ENCODE data around the gene COL1A1. TPM values are rescaled to one million over a fixed set of nuclear protein-coding genes. Genes with fewer than 3 reads are reported as not detected.

The COL1A1 gene
- total and polyA plus RNA-seq, 2 of the 13 experiments (the other 11 are each of a cell fraction or from before 2014, with no cell fraction given), result 0.05 TPM; not detected in 1

GRCh38 chr17:50149417-50150353 is 51.7 kb downstream of the COL1A1 start (continued):
- TF ChIP-seq ZUFSP (CRISPR knock-in tag; IDR thresholded peaks at IDR 0.05; ENCODE audit: borderline replicate concordance) (no peak), DNMT1 (CRISPR knock-in tag; IDR thresholded peaks at IDR 0.05) (no peak), ZNF260 (CRISPR knock-in tag; IDR thresholded peaks at IDR 0.05; ENCODE audit: borderline replicate concordance, low read depth) (no peak), ZNF597 (CRISPR knock-in tag; IDR thresholded peaks at IDR 0.05) (no peak), NFIB (CRISPR knock-in tag; IDR thresholded peaks at IDR 0.05; ENCODE audit: borderline replicate concordance) (no peak), TSC22D2 (CRISPR knock-in tag; IDR thresholded peaks at IDR 0.05; ENCODE audit: borderline replicate concordance) (no peak), ZNF383 (CRISPR knock-in tag; IDR thresholded peaks at IDR 0.05; ENCODE audit: borderline replicate concordance) (0 out of 2 replicates have a peak, but pooled peaks have one; percentile 46), ZNF616 (CRISPR knock-in tag; IDR thresholded peaks at IDR 0.05; ENCODE audit: low read depth) (0 out of 2 replicates have a peak, but pooled peaks have one; percentile 19), WIZ (CRISPR knock-in tag; IDR thresholded peaks at IDR 0.05) (no peak), DRAP1 (CRISPR knock-in tag; IDR thresholded peaks at IDR 0.05) (no peak), SAFB2 (CRISPR knock-in tag; IDR thresholded peaks at IDR 0.05; ENCODE audit: borderline replicate concordance, low read depth) (peak; percentile 67; the same call in 1 of the 2 replicates), ZBTB39 (CRISPR knock-in tag; IDR thresholded peaks at IDR 0.05) (no peak), MTF2 (CRISPR knock-in tag; IDR thresholded peaks at IDR 0.05; ENCODE audit: borderline replicate concordance) (no peak), DNMT3B (CRISPR knock-in tag; conservative IDR thresholded peaks at IDR 0.05) (no peak), SMC3 (IDR thresholded peaks at IDR 0.05; ENCODE audit: low read length) (no peak), SRF (IDR thresholded peaks at IDR 0.05; ENCODE audit: low read depth, low read length) (no peak), NFATC3 (CRISPR knock-in tag; IDR thresholded peaks at IDR 0.05) (no peak), NFKBIZ (CRISPR knock-in tag; IDR thresholded peaks at IDR 0.05) (no peak), CAMTA2 (CRISPR knock-in tag; IDR thresholded peaks at IDR 0.05; ENCODE audit: borderline replicate concordance) (no peak; the same call in 1 of the 2 replicates)
